HG02870 (cell line): Measurements from ENCODE around the gene WNT7A.

Experiments
- ATAC-seq: cut with Tn5 transposase; IDR thresholded peaks from one replicate; pipeline ENCODE4 v1.9.1; 2021; ENCODE audit warnings: mild to moderate bottlenecking, moderate library complexity; ENCODE audit not compliant: unreplicated experiment

WNT7A gene

GRCh38 chr3:13776253-13777050 is 103.4 kb downstream of the WNT7A start:
- ATAC-seq: no peak

GRCh38 chr3:13772885-13773745 is 106.8 kb downstream of the WNT7A start:
- ATAC-seq: no peak

GRCh38 chr3:13772321-13772745 is 107.5 kb downstream of the WNT7A start:
- ATAC-seq: no peak

GRCh38 chr3:13771496-13771895 is 108.4 kb downstream of the WNT7A start:
- no peak for ATAC-seq

- ATAC-seq: no peak
Measured at GRCh38 chr3:13770170-13771169, 109.4 kb downstream of the WNT7A start.

- ATAC-seq: no peak
Measured at GRCh38 chr3:13769422-13769821, 110.4 kb downstream of the WNT7A start.

GRCh38 chr3:13768453-13768852 is 111.4 kb downstream of the WNT7A start:
- no peak for ATAC-seq

- ATAC-seq: no peak
Measured at GRCh38 chr3:13767896-13768295, 112.0 kb downstream of the WNT7A start.

- no peak for ATAC-seq
Measured at GRCh38 chr3:13767030-13767429, 112.8 kb downstream of the WNT7A start.
